SU-DHL-6 (cell line): ENCODE data around the gene CYP19A1.

Source experiments
- H2AFZ ChIP-seq: fragments of 200-600 bp; sonication (generic); 2 replicates; pipeline ENCODE4 v1.6.1; 2014; ENCODE audit warnings: low read depth, mild to moderate bottlenecking, moderate library complexity, mixed read lengths, antibody characterized with exemption, low read length; ENCODE audit not compliant: severe bottlenecking
- H3F3A ChIP-seq: fragments of 200-600 bp; shearing (Covaris generic); 2 replicates; pipeline ENCODE4 v1.6.0; 2016; ENCODE audit warnings: antibody characterized with exemption, mild to moderate bottlenecking; ENCODE audit not compliant: insufficient read depth
- H3K27ac ChIP-seq: fragments of 200-600 bp; sonication (generic); 2 replicates; pipeline ENCODE4 v1.5.1; 2016; ENCODE audit warnings: low read depth, mild to moderate bottlenecking, low read length, moderate library complexity, mixed read lengths
- H3K27me3 ChIP-seq: fragments of 200-600 bp; sonication (generic), shearing (Covaris generic); 2 replicates; pipeline ENCODE4 v1.6.0; 2014; ENCODE audit warnings: mild to moderate bottlenecking, low read length
- H3K36me3 ChIP-seq: fragments of 200-600 bp; sonication (generic); 2 replicates; pipeline ENCODE4 v1.6.1; 2014; ENCODE audit warnings: mild to moderate bottlenecking, low read length, mixed read lengths
- H3K4me2 ChIP-seq: fragments of 300-600, 200-600 bp; shearing (Covaris generic), sonication (generic); 2 replicates; pipeline ENCODE4 v1.6.0; 2014; ENCODE audit warnings: low read length, low read depth, mild to moderate bottlenecking; ENCODE audit not compliant: poor library complexity, severe bottlenecking
- H3K4me3 ChIP-seq: fragments of 200-600 bp; sonication (generic); 2 replicates; pipeline ENCODE4 v1.5.1; 2014; ENCODE audit warnings: antibody characterized with exemption, low read length, mild to moderate bottlenecking, mixed read lengths; ENCODE audit not compliant: insufficient read depth, poor library complexity, severe bottlenecking
- H3K79me2 ChIP-seq: fragments of 200-600 bp; sonication (generic); 2 replicates; pipeline ENCODE4 v1.6.1; 2014; ENCODE audit warnings: mild to moderate bottlenecking, low read length, moderate library complexity; ENCODE audit not compliant: insufficient read depth
- H3K9ac ChIP-seq: fragments of 200-600 bp; sonication (generic); 2 replicates; pipeline ENCODE4 v1.7.0; 2014; ENCODE audit warnings: mild to moderate bottlenecking, low read length
- H3K9me2 ChIP-seq: fragments of 200-600 bp; sonication (generic); replicated peaks from 2 replicates; pipeline ENCODE4 v1.6.1; 2014; ENCODE audit warnings: low read length; ENCODE audit not compliant: insufficient read depth
- H3K9me3 ChIP-seq: fragments of 200-600 bp; sonication (generic); 2 replicates; pipeline ENCODE4 v1.6.1; 2014; ENCODE audit warnings: low read length, mixed read lengths; ENCODE audit not compliant: insufficient read depth
- H4K20me1 ChIP-seq: fragments of 200-600 bp; sonication (generic); 2 replicates; pipeline ENCODE4 v1.6.1; 2014; ENCODE audit warnings: low read depth, mild to moderate bottlenecking, antibody characterized with exemption, low read length, moderate library complexity, mixed read lengths
- CTCF ChIP-seq: fragments of 200-600 bp; sonication (generic); IDR thresholded peaks from one replicate; pipeline ENCODE4 v1.5.1; 2017; ENCODE audit warnings: antibody characterized with exemption, mild to moderate bottlenecking, low read length, moderate library complexity; ENCODE audit not compliant: insufficient read depth, poor library complexity, severe bottlenecking
- EZH2phosphoT487 ChIP-seq: fragments of 200-600 bp; sonication (generic), shearing (Covaris generic); conservative IDR thresholded peaks from 2 replicates; pipeline ENCODE4 v1.6.1; 2018; ENCODE audit warnings: mild to moderate bottlenecking, antibody characterized with exemption, low read length, moderate library complexity, mixed read lengths

CYP19A1 gene

GRCh38 chr15:51279391-51279790, 59.0 kb downstream of the CYP19A1 start:
- Histone ChIP-seq H4K20me1 (no peaks in the 10 kb centered on the region; the same call in 1 of the 2 replicates), H2AFZ (no peak overlapping the region), H3K79me2 (no peaks in the 10 kb centered on the region), H3K4me3 (no peak overlapping the region), H3F3A (no peaks in the 10 kb centered on the region), H3K36me3 (no peaks in the 10 kb centered on the region), H3K9me2 (no peaks in the 10 kb centered on the region), H3K4me2 (no peak overlapping the region), H3K9ac (no peak overlapping the region), H3K9me3 (no peaks in the 10 kb centered on the region), H3K27me3 (no peaks in the 10 kb centered on the region), H3K27ac (no peak overlapping the region)
- TF ChIP-seq EZH2phosphoT487 (no peak), CTCF (no peak)

- Histone ChIP-seq H3K27me3 (no peaks in the 10 kb centered on the region), H3F3A (no peaks in the 10 kb centered on the region), H3K4me3 (no peak overlapping the region), H3K36me3 (no peaks in the 10 kb centered on the region), H4K20me1 (no peaks in the 10 kb centered on the region; the same call in 1 of the 2 replicates), H2AFZ (no peak overlapping the region), H3K4me2 (no peak overlapping the region), H3K79me2 (no peaks in the 10 kb centered on the region), H3K9me2 (no peaks in the 10 kb centered on the region), H3K9ac (no peak overlapping the region), H3K9me3 (no peaks in the 10 kb centered on the region), H3K27ac (no peak overlapping the region)
- TF ChIP-seq CTCF (no peak), EZH2phosphoT487 (no peak)
Observed at GRCh38 chr15:51277101-51277500, 61.3 kb downstream of the CYP19A1 start.

GRCh38 chr15:51274956-51275355, 63.4 kb downstream of the CYP19A1 start:
- Histone ChIP-seq H3K9ac (no peak overlapping the region), H3K36me3 (no peaks in the 10 kb centered on the region), H3K4me2 (no peak overlapping the region), H3F3A (no peaks in the 10 kb centered on the region), H3K79me2 (no peaks in the 10 kb centered on the region), H4K20me1 (no peaks in the 10 kb centered on the region; the same call in 1 of the 2 replicates), H3K27me3 (no peaks in the 10 kb centered on the region), H3K4me3 (no peak overlapping the region), H2AFZ (no peak overlapping the region), H3K27ac (no peak overlapping the region), H3K9me2 (no peaks in the 10 kb centered on the region), H3K9me3 (no peaks in the 10 kb centered on the region)
- no peak for TF ChIP-seq CTCF
- no peak for TF ChIP-seq EZH2phosphoT487
